Body of pancreas (tissue), 4 donors: Measurements from ENCODE around the gene KIF6. TPM values are rescaled to one million over a fixed set of nuclear protein-coding genes. Genes with fewer than 3 reads are reported as not detected.

ENCODE experiments used
- ATAC-seq: fragments of 150-250 bp; one replicate; pipeline ENCODE4 v1.9.1; 2016
- DNase-seq, 4 donors: peaks; one replicate each; pipeline ENCODE4 v3.0.0-alpha.2; 2019
- H3K27ac ChIP-seq, 4 donors: fragments of 200-600 bp; sonication (generic); 1 replicate in 3 of 4; 2 replicates in 1 of 4; pipeline versions ENCODE4 v1.5.1 to v1.6.1; 2016 to 2019; ENCODE audit warnings: mild to moderate bottlenecking in 1 of 4, mixed read lengths in 1 of 4, moderate library complexity in 1 of 4
- H3K27me3 ChIP-seq, 2 donors: fragments of 200-600 bp; sonication (generic); one replicate each; pipeline ENCODE4 v1.6.0; 2016; ENCODE audit warnings: mild to moderate bottlenecking in 1 of 2
- H3K36me3 ChIP-seq, 2 donors: fragments of 200-600 bp; sonication (generic); replicated peaks in 1 of 2; 2 replicates each; pipeline ENCODE4 v1.5.1; 2016; ENCODE audit warnings: low read depth in 2 of 2; ENCODE audit not compliant: insufficient read depth in 1 of 2
- H3K4me1 ChIP-seq: fragments of 200-600 bp; sonication (generic); one replicate; pipeline ENCODE4 v1.6.0; 2016
- H3K4me3 ChIP-seq, 2 donors: fragments of 200-600 bp; sonication (generic); 1 replicate in 1 of 2; 2 replicates in 1 of 2; pipeline ENCODE4 v1.5.1; 2016 to 2019
- H3K9me3 ChIP-seq, 3 donors: fragments of 200-600 bp; sonication (generic); 1 replicate in 2 of 3; 2 replicates in 1 of 3; pipeline ENCODE4 v1.5.1; 2016
- CTCF ChIP-seq, 7 experiments: fragments of 450-650 bp in 4 of 7; fragments of 200-600 bp in 3 of 7; sonication (generic) in 3 of 7; IDR thresholded peaks; one replicate each; pipeline ENCODE4 v1.5.1; 2016 to 2019; ENCODE audit warnings: antibody characterized with exemption in 7 of 7
- POLR2A ChIP-seq, 3 donors: fragments of 450-650 bp; IDR thresholded peaks; one replicate each; pipeline ENCODE4 v1.6.1; 2016; ENCODE audit warnings: antibody characterized with exemption in 3 of 3, mild to moderate bottlenecking in 2 of 3
- WGBS, 2 donors: methylation state at CpG; one replicate each; pipeline ENCODE4 v1.1.5; 2017; 5-methylcytosine and 5-hydroxymethylcytosine counted together
- intact Hi-C: fragments of 100-400 bp; cut with DNase I; formaldehyde crosslinking; loops from one replicate; pipeline ENCODE4 v1.15.1; 2023
- total RNA-seq, 2 donors: library from RNA; depleted of rRNA; stranded (reverse); fragments of >200 nt; gene quantifications; one replicate each; pipeline ENCODE4 v1.1.0, GENCODE V29; 2016

KIF6 gene
- total RNA-seq, 2 donors from 2014 or later, result not detected

- Histone ChIP-seq H3K27me3 (no peaks in the 10 kb centered on the region), H3K9me3 (no peaks in the 10 kb centered on the region), H3K4me1 (no peaks in the 10 kb centered on the region), H3K27ac (no peak overlapping the region), H3K36me3 (no peaks in the 10 kb centered on the region), H3K4me3 (no peak overlapping the region)
- WGBS, 2 donors, result 92 to 94% methylated on average over 5 to 6 of the region's 6 CpGs
- intact Hi-C loops, result no loop called here
- TF ChIP-seq CTCF (IDR thresholded peaks at IDR 0.05), result no peak
- no peak for TF ChIP-seq POLR2A (IDR thresholded peaks at IDR 0.05)
- ATAC-seq, result no peak
- DNase-seq, result no peak
Measured at GRCh38 chr6:39441301-39441700, 283.9 kb downstream of the KIF6 start.

- no peaks in the 10 kb centered on the region for H3K27me3 ChIP-seq
- WGBS, 2 donors, result 76 to 86% methylated on average over 7 of the region's 7 CpGs
- no peak for DNase-seq
- no peaks in the 10 kb centered on the region for H3K36me3 ChIP-seq
- H3K9me3 ChIP-seq, result no peaks in the 10 kb centered on the region
- H3K4me3 ChIP-seq, result no peak overlapping the region
- no peak for TF ChIP-seq CTCF (IDR thresholded peaks at IDR 0.05)
- TF ChIP-seq POLR2A (IDR thresholded peaks at IDR 0.05), result no peak
- no peak for ATAC-seq
- H3K4me1 ChIP-seq, result no peaks in the 10 kb centered on the region
- intact Hi-C loops, result no loop called here
- H3K27ac ChIP-seq, result no peak overlapping the region
Measured at GRCh38 chr6:39440039-39440426, 285.2 kb downstream of the KIF6 start.

GRCh38 chr6:39439342-39440038, 285.7 kb downstream of the KIF6 start:
- no peaks in the 10 kb centered on the region for H3K27me3 ChIP-seq
- H3K9me3 ChIP-seq, result no peaks in the 10 kb centered on the region
- no peak for ATAC-seq
- intact Hi-C loops, result no loop called here
- WGBS, 2 donors, result 74 to 77% methylated on average over 8 of the region's 8 CpGs
- no peaks in the 10 kb centered on the region for H3K36me3 ChIP-seq
- H3K4me1 ChIP-seq, result no peaks in the 10 kb centered on the region
- H3K4me3 ChIP-seq, result no peak overlapping the region
- DNase-seq, result no peak
- no peak for TF ChIP-seq POLR2A (IDR thresholded peaks at IDR 0.05)
- H3K27ac ChIP-seq, result no peak overlapping the region

GRCh38 chr6:39433630-39434029, 291.6 kb downstream of the KIF6 start:
- Histone ChIP-seq H3K4me3 (no peak overlapping the region), H3K27me3 (no peaks in the 10 kb centered on the region), H3K4me1 (no peaks in the 10 kb centered on the region), H3K36me3 (no peaks in the 10 kb centered on the region), H3K27ac (no peak overlapping the region), H3K9me3 (no peaks in the 10 kb centered on the region)
- TF ChIP-seq CTCF (IDR thresholded peaks at IDR 0.05), result no peak
- no peak for TF ChIP-seq POLR2A (IDR thresholded peaks at IDR 0.05)
- ATAC-seq, result no peak
- DNase-seq, result no peak
- 24 to 92% methylated on average over 2 to 3 of the region's 3 CpGs for WGBS, 2 donors
- intact Hi-C loops, result no loop called here

GRCh38 chr6:39432330-39433025, 292.7 kb downstream of the KIF6 start:
- Histone ChIP-seq H3K9me3 (no peaks in the 10 kb centered on the region), H3K4me3 (no peak overlapping the region), H3K36me3 (no peaks in the 10 kb centered on the region), H3K27me3 (no peaks in the 10 kb centered on the region), H3K27ac (no peak overlapping the region), H3K4me1 (no peaks in the 10 kb centered on the region)
- 82 to 84% methylated on average over 11 of the region's 11 CpGs for WGBS, 2 donors
- intact Hi-C loops, result no loop called here
- DNase-seq (no peak), ATAC-seq (no peak)
- no peak for TF ChIP-seq POLR2A (IDR thresholded peaks at IDR 0.05)
- TF ChIP-seq CTCF (IDR thresholded peaks at IDR 0.05), result no peak
